ENCODE data around the gene RPA1.
"Not testable (repeated sequence)": the region's sequence is repeated elsewhere in the genome, so short reads cannot be mapped to it uniquely, and the experiment has no call there.

RPA1 gene

DNA sequence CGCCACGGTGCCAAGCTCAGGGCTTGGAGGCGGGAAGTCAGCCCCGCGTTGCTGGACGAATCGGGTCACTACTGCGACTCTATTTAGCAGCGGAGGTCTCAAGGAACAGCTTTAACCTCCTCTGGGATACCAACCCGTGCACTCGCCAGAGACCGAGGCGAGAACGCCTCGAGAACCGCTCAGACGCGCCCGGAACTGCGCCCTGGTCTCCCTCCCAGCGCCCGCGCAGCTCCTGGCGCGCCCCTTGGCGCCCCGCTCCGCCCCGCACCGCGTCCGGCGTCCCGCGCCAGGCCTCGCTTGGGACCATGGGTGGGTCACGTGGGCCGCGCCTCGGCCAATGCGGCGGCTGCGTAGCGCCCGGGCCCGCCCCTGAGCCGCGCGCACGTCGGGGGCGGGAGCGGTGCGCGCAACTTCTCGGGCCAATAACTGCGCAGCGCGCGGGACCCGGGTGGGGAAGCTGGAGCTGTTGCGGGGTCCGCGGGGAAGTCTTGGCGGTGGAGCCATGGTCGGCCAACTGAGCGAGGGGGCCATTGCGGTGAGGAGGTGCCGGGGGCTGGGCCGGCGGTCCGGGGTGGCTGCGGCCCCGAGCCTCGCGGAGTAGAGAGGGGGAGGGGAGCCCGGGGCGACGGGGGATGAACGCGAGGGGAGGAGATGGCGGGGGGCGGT lies at the start of gene RPA1, which contains the start of gene SMYD4:
RPA1 (plus strand) TSS at position 414 of the 666 bp plus-strand sequence; CDS start at position 503, 89 bp downstream.
SMYD4 (minus strand) TSS at position 311 of the 666 bp plus-strand sequence. CDS start 1,908 bp downstream, outside the sequence.
- peak; percentile 55 for DNase-seq (ENCODE audit: low read depth, low spot score)

- no peak for DNase-seq (ENCODE audit: low read depth, low spot score)
Measured at GRCh38 chr17:1782171-1782567, 47.6 kb upstream of the RPA1 start.

- no peak for DNase-seq (ENCODE audit: low read depth, low spot score)
Measured at GRCh38 chr17:1783271-1783670, 46.5 kb upstream of the RPA1 start.

GRCh38 chr17:1783834-1784611 lies 45.8 kb upstream of the RPA1 start:
- no peak for DNase-seq (ENCODE audit: low read depth, low spot score)

- no peak for DNase-seq (ENCODE audit: low read depth, low spot score)
Measured at GRCh38 chr17:1785930-1786329, 43.9 kb upstream of the RPA1 start.

GRCh38 chr17:1786708-1787107 lies 43.1 kb upstream of the RPA1 start:
- no peak for DNase-seq (ENCODE audit: low read depth, low spot score)

DNA sequence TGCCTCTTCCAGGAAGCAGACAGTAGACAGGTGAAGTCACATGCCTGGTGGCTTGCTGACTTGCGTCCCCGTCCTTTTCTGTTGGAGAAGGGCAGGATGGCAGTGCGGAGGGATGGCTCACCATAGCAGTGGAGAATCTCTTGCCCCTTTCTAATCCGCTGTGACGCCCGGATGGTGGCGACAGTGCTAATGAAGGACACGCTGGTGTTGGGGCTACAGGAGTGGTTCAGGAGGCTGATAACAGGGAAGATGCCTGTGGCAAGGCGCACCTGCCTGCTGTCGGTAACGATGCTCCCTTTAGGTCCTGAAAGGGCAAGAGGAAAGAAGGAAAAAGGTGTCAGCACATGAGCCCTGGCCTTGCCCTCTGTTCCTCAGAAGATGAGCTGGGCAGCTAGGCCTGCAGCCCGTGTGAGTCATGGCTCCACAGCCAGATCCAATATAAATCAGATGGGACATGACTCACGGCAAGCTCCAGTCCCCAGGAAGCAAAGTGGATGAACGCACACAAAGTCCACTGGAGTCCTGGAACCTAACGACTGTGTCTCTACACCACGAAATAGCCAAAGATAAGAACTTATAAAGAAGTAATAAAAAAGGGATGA lies 42.4 kb upstream of the RPA1 start:
- peak; percentile 81 for DNase-seq (ENCODE audit: low read depth, low spot score)

DNA sequence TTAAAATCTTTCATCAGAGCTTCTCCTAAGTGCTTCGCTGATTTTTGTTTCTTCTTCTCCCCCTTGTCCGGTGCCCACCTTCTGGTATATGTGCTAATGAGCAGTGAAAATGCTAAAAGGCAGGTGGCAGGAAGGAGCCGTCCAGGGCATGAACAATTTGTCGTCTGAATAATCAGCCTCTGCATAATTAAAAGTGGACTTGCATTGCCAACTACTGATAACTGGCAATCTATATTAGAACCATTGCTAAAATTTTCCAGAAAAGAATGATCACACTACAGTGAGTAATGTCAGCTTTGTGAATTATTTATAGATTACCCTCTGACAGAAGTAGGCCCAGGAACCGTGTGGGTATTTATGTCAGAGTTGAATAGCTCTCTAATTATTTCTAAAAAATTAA lies 39.9 kb upstream of the RPA1 start:
- no peak for DNase-seq (ENCODE audit: low read depth, low spot score)

DNA sequence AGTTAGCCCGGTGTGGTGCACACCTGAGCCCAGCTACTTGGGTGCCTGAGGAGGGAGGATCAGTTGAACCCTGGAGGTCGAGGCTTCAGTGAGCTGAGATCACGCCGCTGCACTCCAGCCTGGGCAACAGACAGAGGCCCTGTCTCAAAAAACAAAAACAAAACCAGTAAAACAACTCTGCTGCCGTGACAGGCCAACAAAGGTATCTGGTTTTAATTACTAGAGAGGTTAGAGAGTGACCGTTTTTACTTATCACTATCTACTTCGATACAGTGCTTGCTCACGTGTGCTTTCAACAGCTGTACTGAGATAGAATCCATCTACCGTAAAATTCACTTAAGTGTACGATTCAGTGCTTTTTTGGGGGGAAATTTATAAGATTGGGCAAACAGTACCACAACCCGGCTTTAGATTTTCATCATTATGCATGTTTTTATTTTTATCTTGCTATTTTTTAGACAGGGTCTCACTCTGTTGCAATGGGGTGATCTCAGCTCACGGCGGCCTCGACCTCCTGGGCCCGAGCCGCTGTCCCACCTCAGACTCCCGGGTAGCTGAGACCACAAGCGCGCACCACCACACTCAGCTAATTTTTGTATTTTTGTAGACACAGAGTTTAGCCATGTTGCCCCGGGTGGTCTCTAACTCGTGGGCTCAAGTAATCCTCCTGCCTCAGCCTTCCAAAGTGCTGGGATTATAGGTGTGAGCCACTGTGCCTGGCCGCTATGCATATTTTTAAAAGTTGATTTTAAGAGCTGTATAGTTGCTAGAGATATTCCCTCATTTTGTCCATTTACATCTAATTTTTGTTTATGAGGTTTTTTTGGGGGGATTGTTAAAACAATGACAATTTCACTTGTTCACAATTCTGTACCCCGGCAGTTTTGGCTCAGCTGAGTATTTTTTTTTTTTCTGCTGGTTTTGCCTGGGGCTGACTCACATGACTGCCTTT lies 37.0 kb upstream of the RPA1 start:
- DNase-seq (ENCODE audit: low read depth, low spot score) = no peak

- DNase-seq (ENCODE audit: low read depth, low spot score) = no peak
Measured at GRCh38 chr17:1793447-1793806, 36.4 kb upstream of the RPA1 start.

DNA sequence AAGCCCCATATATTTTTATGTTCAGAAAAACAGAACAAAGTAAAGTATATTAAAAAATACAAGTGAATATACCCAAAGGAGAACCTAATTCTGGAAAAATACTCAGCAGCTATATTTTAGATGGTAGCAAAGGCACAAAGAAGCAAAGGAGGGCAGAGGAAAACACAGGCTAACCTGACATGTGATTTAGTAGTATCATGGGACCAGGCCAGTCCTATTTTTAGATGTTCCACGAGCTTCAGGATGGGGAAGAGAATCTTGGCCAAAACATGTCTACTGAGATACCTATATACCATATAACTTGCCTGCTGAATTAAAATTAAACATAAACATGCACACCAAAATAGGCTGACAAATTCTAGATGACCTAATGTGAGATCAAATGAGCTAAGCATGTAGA lies 33.0 kb upstream of the RPA1 start:
- no peak for DNase-seq (ENCODE audit: low read depth, low spot score)

GRCh38 chr17:1797323-1797722 lies 32.5 kb upstream of the RPA1 start:
- no peak for DNase-seq (ENCODE audit: low read depth, low spot score)

DNA sequence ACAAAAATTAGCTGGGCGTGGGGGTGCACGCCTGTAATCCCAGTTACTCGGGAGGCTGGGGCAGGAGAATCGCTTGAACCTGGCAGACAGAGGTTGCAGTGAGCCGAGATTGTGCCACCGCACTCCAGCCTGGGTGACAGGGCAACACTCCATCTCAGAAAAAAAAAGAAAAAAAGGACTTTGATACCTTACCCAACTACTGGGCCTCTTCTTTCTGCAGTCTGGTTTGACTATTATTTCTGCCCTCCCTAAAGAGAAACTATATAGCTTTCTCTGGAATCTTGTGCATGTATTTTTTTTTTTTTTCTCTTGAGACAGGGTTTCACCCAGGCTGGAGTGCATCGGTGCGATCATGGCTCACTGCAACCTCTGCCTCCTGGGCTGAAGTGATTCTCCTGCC lies 32.0 kb upstream of the RPA1 start:
- DNase-seq (ENCODE audit: low read depth, low spot score) = not testable (repeated sequence)

DNA sequence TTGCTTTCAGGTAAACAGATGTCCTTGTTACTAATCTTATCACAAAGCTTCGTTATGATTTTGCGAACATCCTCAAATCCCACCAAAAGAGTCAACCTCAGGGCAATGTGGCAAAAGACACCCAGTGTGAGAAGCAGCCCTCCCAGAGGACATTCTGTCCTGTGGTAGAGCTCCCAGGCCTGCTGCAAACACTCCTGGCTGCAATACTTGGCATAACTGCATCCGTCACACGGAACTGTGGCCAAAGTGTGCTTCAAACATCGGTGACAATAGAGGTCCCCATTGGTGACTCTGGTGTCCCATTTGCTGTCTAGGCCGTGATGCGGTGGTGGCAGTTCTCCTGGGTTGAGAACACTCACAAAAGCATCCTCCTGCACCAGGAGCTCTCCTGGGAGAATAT lies 29.6 kb upstream of the RPA1 start:
- DNase-seq (ENCODE audit: low read depth, low spot score) = no peak

DNA sequence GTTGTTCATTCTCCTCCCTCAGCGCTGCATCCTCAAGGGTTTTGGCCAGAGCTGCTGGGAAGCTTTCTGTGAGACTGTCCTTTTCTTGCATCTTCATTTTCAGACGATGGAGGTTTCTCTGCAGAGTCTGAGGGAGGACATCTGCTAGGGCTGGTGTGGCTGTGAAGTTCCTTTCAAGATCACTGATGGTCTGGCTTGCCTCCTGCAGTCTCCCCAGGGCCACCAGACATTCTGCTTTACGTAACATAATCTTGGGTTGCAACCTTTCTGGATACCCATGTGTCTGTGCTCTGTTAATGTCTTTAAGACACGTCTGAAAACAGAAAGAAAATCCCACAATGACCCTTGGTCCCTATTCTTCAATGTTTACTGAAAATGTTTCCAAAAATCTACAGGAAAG lies 29.1 kb upstream of the RPA1 start:
- no peak for DNase-seq (ENCODE audit: low read depth, low spot score)

GRCh38 chr17:1802429-1802828 lies 27.4 kb upstream of the RPA1 start:
- no peak for DNase-seq (ENCODE audit: low read depth, low spot score)

DNA sequence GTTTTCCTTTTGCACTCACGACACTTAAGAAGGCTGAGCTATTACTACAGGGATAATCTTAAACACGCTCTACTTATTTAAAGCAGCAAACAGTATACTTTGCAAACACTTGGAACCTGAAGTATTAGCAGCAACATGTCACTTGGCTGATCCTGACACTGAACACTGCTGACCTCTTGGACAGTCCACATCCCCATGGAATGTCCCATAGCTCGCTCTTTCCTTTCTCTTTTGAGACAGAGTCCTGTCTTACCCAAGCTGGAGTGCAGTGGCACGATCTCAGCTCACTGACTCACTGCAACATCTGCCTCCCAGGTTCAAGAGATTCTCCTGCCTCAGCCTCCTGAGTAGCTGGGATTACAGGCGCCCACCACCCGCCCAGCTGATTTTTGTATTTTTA lies 26.5 kb upstream of the RPA1 start:
- no peak for DNase-seq (ENCODE audit: low read depth, low spot score)

DNA sequence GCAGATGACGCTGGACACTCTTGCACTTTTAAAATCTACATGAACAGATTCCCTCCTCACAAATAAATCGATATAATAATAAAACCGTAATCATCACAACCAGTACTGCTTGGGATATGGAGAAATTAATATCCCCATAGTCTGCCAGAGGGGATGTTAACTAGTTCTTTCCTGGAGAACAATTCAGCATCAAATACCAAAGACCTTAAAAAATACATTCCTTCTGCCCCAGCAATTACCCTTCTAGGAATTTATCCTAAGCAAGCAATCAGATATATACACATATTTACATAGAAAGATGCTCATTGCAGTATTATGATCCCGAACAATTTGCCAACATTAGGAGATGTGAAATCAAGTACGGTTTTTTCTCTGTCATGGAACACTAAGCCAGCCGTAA lies 21.9 kb upstream of the RPA1 start:
- no peak for DNase-seq (ENCODE audit: low read depth, low spot score)

DNA sequence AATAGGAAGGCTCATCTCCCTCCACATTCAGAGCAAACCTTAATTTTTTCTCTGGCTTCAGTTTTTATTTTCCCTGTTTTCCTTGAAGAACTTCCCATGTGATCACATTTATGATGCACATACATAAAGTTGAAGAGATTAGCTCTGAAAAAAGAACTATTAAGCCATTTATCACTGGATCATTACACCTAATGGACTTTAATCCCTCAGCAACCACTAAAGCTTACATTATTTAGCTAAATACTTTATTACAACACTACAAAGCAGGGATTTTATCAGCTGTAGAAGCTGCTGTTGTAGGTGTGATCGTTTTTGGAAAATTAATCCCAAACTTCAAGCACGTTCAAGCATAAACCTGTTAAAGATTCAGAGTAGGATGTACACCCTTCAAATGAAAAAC lies 21.2 kb upstream of the RPA1 start:
- DNase-seq (ENCODE audit: low read depth, low spot score) = no peak

DNA sequence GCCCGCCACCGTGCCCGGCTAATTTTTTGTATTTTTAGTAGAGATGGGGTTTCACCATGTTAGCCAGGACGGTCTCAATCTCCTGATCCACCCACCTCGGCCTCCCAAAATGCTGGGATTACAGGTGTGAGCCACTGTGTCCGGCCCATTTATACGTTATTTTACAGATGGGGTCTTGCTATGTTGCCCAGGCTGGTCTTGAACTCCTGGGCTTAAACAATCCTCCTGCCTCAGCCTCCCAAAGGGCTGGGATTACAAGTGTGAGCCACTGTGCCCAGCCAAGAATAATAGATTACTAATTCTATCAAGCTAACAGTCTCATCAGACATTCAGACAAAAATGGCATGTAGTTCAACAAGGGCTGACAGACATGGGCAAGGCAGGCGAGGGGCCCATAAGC lies 20.0 kb upstream of the RPA1 start:
- not testable (repeated sequence) for DNase-seq (ENCODE audit: low read depth, low spot score)

GRCh38 chr17:1810450-1811103 lies 19.2 kb upstream of the RPA1 start:
- DNase-seq (ENCODE audit: low read depth, low spot score) = no peak

Data from smooth muscle cell of the brain vasculature (primary cell).